NCI-H2196 (cell line): ENCODE measurements around the gene PRKCH.
"Not testable (repeated sequence)": the region's sequence is repeated elsewhere in the genome, so short reads cannot be mapped to it uniquely, and the experiment has no call there.

ENCODE experiments used
- DNase-seq: peaks from one replicate; lab custom pipeline; 2025; ENCODE audit not compliant: unreplicated experiment; lab: John Stamatoyannopoulos, UW

Gene PRKCH

GRCh38 chr14:61451891-61452400 lies 130.6 kb downstream of the PRKCH start:
- DNase-seq, result no peak

DNA sequence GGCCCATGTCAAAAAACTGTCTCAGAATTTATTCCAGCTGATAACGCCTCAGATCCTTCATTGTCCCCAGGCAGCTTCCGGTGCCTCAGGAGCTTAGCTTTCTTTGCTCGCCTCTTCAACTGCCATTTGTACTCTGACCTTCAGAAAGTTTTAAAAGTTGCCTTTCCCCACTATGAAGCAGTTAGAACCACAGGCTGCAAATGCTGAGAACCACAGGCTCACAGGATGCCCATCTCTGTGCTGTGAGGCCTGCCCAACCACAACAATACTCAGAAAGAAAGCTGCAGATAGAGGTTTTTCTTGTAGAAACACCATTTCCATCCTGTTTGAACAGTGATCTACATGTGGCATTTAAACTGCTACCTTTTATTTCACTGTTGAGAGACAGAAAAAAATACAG lies 131.1 kb downstream of the PRKCH start:
- DNase-seq, result no peak

GRCh38 chr14:61453103-61453767 lies 131.9 kb downstream of the PRKCH start:
- no peak for DNase-seq

DNA sequence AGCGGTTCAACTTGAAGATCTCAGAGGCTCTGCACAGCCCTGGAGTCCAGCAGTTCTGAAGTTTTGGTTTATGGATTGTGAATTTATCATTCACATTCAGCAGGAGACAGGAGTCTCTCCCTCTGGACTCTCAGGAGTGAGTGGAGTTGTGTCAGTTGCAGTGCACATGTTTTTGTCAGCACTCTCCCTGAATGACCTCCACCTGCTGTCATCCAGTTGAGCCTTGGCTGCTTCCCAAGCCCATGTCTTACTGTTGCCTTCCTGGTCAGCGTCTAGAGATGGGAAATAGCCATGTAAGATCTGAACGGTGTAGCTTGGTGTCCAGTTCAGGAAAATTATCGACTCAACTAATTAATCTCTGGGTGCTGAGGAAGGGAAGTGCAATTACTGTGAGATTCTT lies 133.2 kb downstream of the PRKCH start:
- DNase-seq, result peak; percentile 54

- no peak for DNase-seq
Observed at GRCh38 chr14:61455351-61455750, 134.0 kb downstream of the PRKCH start.

GRCh38 chr14:61456720-61457119 lies 135.3 kb downstream of the PRKCH start:
- peak; percentile 70 for DNase-seq

- DNase-seq, result no peak
Observed at GRCh38 chr14:61458766-61459165, 137.4 kb downstream of the PRKCH start.

- no peak for DNase-seq
Observed at GRCh38 chr14:61459229-61459628, 137.8 kb downstream of the PRKCH start.

DNA sequence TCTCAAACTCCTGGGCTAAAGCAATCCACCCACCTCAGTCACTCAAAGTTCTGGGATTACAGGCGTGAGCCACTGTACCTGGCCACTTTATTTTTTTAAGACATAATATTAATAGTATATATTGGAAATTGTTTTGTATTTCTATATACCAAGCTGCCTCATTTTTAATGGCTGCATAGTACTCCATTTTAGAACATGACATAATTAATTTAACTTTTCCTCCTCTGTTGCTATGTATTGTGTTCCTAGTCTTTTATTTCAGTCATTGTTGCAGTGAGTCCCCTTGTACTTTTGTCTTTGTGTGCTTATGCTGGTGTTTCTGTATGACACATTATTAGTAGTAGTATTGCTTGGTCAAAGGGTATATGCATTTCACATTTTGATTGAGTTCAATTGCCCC lies 138.7 kb downstream of the PRKCH start:
- DNase-seq, result no peak

DNA sequence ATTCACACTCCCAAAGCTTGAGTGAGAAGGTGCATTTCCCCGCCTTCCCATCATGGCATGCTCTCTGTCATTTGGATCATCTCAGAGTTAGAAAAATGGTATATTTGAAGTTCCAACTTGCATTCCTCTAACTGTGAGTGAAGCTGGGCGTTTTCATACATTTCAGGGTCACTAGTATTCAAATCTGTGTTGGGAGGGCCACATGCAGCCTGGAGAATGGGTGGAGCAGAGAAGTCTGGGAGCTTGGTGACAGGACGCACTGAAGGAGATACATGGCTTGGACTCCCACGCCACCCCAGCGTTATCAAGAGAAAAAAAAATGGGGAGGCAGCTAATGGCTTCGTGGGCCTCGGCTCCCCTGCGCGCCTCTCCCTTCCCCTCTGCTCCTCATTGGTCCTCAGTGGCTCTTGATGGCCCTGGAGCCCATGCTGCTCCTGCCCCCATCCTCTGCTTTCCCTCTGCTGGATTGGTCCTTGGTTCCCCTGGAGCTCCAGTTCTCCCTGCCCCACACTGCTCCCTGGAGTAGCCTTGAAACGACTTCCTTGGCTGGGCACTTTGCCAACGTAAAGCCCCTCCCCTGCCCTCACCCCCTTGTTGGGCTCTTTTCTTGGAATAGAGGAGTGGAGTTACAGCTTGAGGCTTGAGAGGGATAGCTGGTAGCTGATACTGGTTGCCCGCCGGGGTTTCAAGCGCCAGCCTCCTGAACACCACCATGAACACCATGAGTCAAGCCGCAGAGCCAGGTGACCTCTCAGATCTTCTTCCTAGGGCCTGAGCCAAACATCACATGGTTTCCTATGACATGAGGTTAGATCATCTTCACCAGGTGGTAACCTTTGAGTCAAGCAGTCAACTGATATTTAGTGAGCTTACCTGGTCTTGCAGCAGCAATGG lies 139.6 kb downstream of the PRKCH start:
- DNase-seq, result peak; percentile 93

- DNase-seq, result peak; percentile 68
Observed at GRCh38 chr14:61461808-61462275, 140.5 kb downstream of the PRKCH start.

- no peak for DNase-seq
Observed at GRCh38 chr14:61462566-61463193, 141.3 kb downstream of the PRKCH start.

DNA sequence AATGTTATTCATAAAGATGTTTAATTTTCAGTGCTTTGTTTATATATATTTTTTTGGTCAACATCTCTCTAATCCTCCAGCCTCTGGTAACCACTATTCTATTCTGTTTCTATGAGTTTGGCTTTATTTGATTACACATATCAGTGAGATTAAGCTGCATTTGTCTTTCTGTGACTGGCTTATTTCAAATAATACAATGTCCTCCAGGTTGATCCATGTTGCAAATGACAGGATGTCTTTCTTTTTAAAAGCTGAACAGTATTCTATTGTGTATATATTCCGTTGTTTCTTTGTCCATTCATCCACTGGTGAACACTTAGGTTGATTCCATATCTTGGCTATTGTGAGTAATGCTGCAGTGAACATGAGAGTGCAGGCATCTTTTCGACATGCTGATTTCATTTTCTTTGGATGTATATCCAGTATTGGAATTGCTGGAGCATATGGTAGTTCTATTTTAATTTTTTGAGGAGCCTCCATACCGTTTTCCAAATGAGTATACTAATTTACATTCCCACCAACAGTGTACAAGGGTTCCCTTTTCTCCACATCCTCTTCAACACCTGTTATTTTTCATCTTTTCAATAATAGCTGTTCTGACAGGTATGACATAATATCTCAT lies 142.4 kb downstream of the PRKCH start:
- DNase-seq, result no peak

DNA sequence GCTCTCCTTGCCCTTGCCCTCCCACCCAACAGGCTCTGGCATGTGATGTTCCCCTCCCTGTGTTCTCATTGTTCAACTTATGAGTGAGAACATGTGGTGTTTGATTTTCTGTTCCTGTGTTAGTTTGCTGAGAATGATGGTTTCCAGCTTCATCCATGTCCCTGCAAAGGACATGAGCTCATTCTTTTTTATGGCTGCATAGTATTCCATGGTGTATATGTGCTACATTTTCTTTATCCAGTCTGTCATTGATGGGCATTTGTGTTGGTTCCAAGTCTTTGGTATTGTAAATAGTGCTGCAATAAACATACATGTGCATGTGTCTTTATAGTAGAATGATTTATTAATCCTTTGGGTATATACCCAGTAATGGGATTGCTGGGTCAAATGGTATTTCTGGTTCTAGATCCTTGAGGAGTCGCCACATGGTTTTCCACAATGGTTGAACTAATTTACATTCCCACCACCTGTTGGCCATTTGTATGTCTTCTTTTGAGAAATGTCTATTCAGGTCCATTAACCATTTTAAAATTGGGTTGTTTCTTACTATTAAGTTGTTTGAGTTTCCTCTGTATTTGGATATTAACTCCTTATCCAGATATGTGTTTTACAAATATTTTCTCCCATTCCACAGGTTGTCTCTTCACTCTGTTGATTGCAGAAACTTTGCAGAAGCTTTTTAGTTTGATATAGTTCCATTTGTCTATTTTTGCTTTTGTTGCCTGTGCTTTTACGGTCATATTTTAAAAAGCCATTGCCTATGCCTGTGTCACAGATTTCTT lies 143.4 kb downstream of the PRKCH start:
- not testable (repeated sequence) for DNase-seq

DNA sequence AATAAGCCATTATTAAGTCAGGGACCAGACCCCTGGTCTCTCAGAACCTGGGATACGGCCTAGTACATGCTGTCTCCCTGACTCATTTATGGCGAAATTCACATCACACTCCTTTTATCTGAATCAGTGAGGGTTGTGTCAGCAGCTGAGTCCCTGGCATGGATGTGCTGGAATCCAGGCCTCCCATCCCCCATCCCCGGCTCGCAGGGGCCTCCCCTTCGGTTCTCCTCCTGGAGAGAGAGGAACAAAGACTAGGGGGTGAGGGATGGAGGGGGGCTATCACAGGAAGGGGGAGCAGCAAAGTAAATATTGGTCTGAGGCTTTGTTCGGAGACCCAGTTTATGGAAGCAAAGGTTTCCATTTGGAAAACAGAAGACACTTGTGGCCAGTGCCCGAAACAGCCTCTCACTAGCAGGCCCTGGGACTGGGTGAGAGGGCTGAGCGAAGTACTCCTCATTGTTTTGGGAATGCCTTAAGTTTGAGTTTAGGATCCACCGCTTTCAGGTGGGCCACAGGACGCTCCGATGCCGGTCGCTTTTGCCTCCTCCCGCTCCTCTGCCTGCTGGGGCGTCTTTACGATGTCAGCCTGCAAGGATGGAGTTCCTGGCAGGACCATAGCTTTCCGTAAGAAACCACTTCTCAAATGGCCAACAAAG lies 145.0 kb downstream of the PRKCH start:
- no peak for DNase-seq

DNA sequence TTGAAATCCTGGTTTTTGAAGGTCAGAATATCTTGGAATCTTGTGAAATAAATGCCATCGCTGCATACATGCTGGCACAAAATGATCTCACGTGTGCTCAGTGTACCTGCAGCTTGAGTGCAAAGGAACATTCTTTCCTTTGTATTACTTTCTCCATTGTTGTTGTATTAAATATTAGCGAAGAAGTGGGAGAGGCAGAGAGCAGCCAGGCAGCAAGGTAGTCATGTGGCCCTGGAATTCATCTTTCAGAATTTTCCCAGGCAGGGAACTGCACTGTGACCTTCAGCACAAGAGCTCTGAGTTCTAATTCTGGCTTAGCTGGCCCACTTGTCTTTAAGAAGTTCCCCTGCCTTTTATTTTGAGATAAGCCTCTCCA lies 145.5 kb downstream of the PRKCH start:
- DNase-seq, result no peak

GRCh38 chr14:61467296-61467695 lies 145.9 kb downstream of the PRKCH start:
- DNase-seq, result no peak

DNA sequence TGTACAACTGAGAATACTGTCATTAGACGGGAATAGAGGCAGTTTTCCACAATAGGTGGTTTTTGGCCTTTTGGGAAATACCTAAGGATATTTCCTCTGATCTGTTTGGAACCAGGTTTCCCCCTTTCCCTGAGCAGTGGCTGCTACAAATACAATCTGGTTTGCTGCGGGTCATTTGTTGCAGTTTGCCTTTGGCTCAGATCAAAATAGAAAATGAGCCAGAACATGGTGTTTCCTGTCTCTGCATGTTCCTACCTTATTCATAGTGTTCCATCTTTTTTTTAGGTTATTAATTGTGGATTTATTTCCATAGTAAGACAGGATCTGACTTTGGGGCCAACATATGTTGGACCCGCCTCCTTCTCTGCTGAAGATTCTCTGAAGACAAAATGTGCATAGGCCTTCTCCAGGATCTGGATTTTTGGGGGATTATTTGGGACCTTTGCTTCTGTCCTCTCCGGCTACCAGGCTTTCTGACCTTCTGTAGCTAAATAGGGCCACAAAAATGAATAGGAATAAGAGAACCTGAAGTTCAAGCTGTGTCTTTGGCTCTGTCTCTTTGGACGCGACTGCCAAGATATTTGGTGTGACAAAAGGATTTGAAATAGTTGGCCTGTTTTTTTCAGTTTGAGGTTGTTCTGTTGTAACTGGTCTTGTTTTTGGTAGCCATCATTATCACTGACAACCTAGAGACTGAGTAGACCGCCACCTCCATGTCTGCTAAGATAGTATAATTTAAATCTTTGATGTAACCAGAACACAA lies 146.9 kb downstream of the PRKCH start:
- no peak for DNase-seq

DNA sequence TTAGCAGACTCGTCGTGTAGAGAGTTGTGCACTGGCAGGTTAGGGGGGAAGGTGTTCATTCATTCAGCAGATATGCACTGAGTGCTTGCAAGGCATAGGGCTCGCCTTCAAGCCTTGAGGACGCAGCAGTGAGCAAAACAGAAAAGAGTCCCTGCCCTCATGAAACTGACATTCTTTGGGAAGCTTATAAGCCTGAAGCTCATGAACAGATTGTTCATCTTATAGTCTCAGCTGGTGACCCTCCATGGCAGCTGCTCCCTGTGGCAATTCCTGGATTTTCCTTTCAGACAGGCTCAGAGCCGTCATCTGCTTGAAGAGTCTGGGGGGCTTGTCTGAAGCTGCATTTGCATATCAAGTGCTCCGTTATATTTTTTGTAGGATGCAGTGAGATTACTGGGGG lies 148.4 kb downstream of the PRKCH start:
- DNase-seq, result no peak
